C4-2B (cell line): Measurements from ENCODE around the gene SFSWAP.
"Not testable (repeated sequence)": the region's sequence is repeated elsewhere in the genome, so short reads cannot be mapped to it uniquely, and the experiment has no call there.

Experiments
- CTCF ChIP-seq: fragments of 450-650 bp; conservative IDR thresholded peaks from 2 replicates; pipeline ENCODE4 v1.5.1; 2017; ENCODE audit warnings: mild to moderate bottlenecking
- ZFX ChIP-seq: fragments of 450-650 bp; IDR thresholded peaks from 2 replicates; pipeline ENCODE4 v1.6.1; 2017

- TF ChIP-seq CTCF, ZFX: not testable (repeated sequence)
These were observed 33.8 kb downstream of the SFSWAP start for GRCh38 chr12:131744675-131745074.
